ENCODE measurements around the gene RTEL1. TPM values are rescaled to one million over a fixed set of nuclear protein-coding genes. Genes with fewer than 3 reads are reported as not detected.

RTEL1 gene
- total RNA-seq, 1 experiment from 2014 or later, result 43.0 TPM

DNA sequence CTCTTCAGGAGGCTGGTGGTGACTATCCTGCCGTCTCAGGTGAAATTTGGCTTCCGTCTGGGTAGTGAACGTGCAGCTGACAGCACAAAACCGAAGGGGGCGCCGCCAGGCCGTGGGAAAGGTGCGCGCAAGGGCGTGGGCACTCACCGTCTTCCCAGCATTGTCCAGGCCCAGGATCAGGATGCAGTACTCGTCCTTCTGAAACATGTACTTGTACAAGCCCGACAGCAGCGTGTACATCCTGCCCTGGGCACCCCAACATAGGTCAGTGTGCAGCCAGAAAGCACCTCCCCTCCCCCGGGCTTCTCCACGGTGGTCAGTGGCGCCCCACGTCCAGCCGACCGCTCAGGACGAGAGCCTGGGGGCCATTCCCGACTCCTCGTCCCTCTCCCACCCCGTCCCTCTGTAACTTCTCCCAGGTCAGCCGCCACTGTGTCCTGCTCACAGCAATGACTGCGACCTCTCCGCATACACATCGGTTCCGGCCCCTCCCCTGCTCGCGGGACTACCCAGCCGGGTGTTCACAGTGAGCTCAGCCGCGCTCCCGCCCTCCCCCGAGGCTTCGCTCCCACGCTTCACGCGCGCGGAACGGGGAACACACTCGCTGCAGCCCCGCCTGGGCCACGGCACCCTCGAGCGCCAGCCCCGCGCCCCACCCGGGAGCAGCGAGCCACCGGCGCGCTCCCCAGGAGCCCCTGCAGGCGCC is 48.9 kb downstream of the RTEL1 start:
- H3K9me3 ChIP-seq (ENCODE audit: low read length), result no peaks in the 10 kb centered on the region
- no peaks in the 10 kb centered on the region for H4K20me1 ChIP-seq (ENCODE audit: low read length)
- H3F3A ChIP-seq (ENCODE audit: low read length, unreplicated experiment), result no peaks in the 10 kb centered on the region
- peak overlapping the region; percentile 95 for H3K9ac ChIP-seq (ENCODE audit: low read length)
- POLR2A ChIA-PET (ENCODE audit: unreplicated experiment), result interaction anchor here (0.6 to 0.7 kb wide), 3 partner anchors 25 to 354 kb away, joined by 3 to 5 read pairs (median 4); no protein-coding TSS in a partner anchor
- H3K4me2 ChIP-seq (ENCODE audit: low read length), result peak overlapping the region; percentile 89
- intact Hi-C loops (cut with micrococcal nuclease), result loop anchor here (2.0 to 5.0 kb wide), 2 partner anchors 34 to 75 kb away; no protein-coding TSS in a partner anchor
- BruUV-seq (replicated peaks), result TSS peak; percentile 47
- CTCF ChIA-PET, result interaction anchor here (0.6 to 1.1 kb wide), 2 partner anchors 34 to 169 kb away, joined by 3 read pairs; no protein-coding TSS in a partner anchor
- H3K36me3 ChIP-seq (ENCODE audit: low read depth, low read length), result peaks cover 47% of the 10 kb centered on the region
- H3K9me2 ChIP-seq (replicated peaks; ENCODE audit: low read length), result no peaks in the 10 kb centered on the region
- ATAC-seq (peak; percentile 61), DNase-seq (peak; percentile 59)
- peak overlapping the region; percentile 78 for H2AFZ ChIP-seq (ENCODE audit: low read length)
- no peak for TF ChIP-seq EZH2 (IDR thresholded peaks at IDR 0.05; ENCODE audit: low read length, unreplicated experiment)
- TF ChIP-seq, protein P1, sequence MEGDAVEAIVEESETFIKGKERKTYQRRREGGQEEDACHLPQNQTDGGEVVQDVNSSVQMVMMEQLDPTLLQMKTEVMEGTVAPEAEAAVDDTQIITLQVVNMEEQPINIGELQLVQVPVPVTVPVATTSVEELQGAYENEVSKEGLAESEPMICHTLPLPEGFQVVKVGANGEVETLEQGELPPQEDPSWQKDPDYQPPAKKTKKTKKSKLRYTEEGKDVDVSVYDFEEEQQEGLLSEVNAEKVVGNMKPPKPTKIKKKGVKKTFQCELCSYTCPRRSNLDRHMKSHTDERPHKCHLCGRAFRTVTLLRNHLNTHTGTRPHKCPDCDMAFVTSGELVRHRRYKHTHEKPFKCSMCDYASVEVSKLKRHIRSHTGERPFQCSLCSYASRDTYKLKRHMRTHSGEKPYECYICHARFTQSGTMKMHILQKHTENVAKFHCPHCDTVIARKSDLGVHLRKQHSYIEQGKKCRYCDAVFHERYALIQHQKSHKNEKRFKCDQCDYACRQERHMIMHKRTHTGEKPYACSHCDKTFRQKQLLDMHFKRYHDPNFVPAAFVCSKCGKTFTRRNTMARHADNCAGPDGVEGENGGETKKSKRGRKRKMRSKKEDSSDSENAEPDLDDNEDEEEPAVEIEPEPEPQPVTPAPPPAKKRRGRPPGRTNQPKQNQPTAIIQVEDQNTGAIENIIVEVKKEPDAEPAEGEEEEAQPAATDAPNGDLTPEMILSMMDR (conservative IDR thresholded peaks at IDR 0.05; ENCODE audit: low read depth, low read length), result peak; percentile 75
- H3K27ac ChIP-seq (ENCODE audit: low read length), result peak overlapping the region; percentile 47
- peaks cover 18% of the 10 kb centered on the region for H3K4me1 ChIP-seq (ENCODE audit: insufficient read depth, low read length)
- H3K4me3 ChIP-seq (ENCODE audit: low read length), result peak overlapping the region; percentile 91
- H3K27me3 ChIP-seq (ENCODE audit: low read length), result no peaks in the 10 kb centered on the region
- H3K79me2 ChIP-seq (ENCODE audit: low read length), result peaks cover 74% of the 10 kb centered on the region

DNA sequence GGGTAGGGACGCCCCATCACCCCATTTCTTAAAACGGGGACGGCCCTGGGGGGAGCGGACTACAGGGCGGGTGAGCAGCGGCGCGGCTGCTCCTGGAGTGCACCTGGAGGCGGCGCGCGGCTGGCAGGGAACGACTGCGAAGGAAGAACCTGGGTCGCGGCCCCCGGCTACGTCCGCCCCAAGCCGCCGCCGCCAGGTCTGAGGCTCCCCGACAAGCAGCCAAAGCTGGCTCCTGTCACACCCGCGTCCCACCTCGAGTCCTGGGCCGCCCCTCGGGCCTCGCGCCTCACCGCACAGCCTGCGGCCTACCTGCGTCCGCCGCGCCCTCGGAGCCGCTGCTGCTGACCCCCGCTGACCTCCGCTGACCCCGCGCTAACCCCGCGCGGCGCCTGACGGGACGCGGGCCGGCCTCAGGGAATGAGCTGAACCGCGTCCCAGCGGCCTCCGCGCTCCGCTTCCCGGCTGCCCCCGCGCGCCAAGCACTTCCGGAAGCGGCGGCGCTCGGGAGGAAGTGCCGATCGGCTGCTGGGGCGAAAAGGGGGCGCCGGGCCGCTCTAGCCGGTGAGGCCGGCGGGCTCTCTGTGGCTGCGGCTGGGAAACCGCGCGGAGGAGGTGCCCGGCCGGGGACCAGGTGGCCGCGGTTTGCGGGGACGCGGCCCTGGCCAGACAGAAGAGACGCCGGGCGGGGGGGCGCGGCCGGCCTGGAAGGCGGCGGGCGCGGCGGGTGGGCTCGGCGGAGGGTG is 49.6 kb downstream of the RTEL1 start, which contains the start of the genes ARFRP1 and ZGPAT:
Gene ARFRP1 (minus strand): TSS at position 419 of the 743 bp plus-strand sequence. CDS start 885 bp downstream, outside the sequence.
Gene ZGPAT (plus strand): TSS at position 482 of the 743 bp plus-strand sequence. CDS start 542 bp downstream, outside the sequence.
- ChIA-PET POLR2A (ENCODE audit: unreplicated experiment) (interaction anchor here (0.6 to 0.7 kb wide), 5 partner anchors 26 to 353 kb away, joined by 3 to 9 read pairs (median 5); partner anchors contain the start of genes GMEB2 and LIME1), CTCF (interaction anchor here (0.6 to 1.1 kb wide), 4 partner anchors 33 to 376 kb away, joined by 3 read pairs; no protein-coding TSS in a partner anchor)
- TF ChIP-seq EZH2 (IDR thresholded peaks at IDR 0.05; ENCODE audit: low read length, unreplicated experiment) (no peak), EZH2phosphoT487 (IDR thresholded peaks at IDR 0.05; ENCODE audit: borderline replicate concordance, low read length) (no peak)
- TF ChIP-seq, protein P1 (conservative IDR thresholded peaks at IDR 0.05; ENCODE audit: low read depth, low read length), result no peak
- intact Hi-C loops (cut with micrococcal nuclease), result loop anchor here (2.0 to 5.0 kb wide), 2 partner anchors 33 to 75 kb away; no protein-coding TSS in a partner anchor
- ATAC-seq, result peak; percentile 83
- BruUV-seq (replicated peaks), result no TSS peak
- H3K36me3 ChIP-seq (ENCODE audit: low read depth, low read length), result peaks cover 54% of the 10 kb centered on the region
- H3K9ac ChIP-seq (ENCODE audit: low read length), result peak within 1 kb of the TSS; percentile 95
- no peaks in the 10 kb centered on the region for H4K20me1 ChIP-seq (ENCODE audit: low read length)
- H3K27ac ChIP-seq (ENCODE audit: low read length), result peak within 1 kb of the TSS; percentile 47
- H3K9me3 ChIP-seq (ENCODE audit: low read length), result no peaks in the 10 kb centered on the region
- H3F3A ChIP-seq (ENCODE audit: low read length, unreplicated experiment), result no peaks in the 10 kb centered on the region
- H2AFZ ChIP-seq (ENCODE audit: low read length), result peak within 1 kb of the TSS; percentile 78
- H3K27me3 ChIP-seq (ENCODE audit: low read length), result no peaks in the 10 kb centered on the region
- peak; percentile 78 for DNase-seq
- no peaks in the 10 kb centered on the region for H3K9me2 ChIP-seq (replicated peaks; ENCODE audit: low read length)
- peak within 1 kb of the TSS; percentile 89 for H3K4me2 ChIP-seq (ENCODE audit: low read length)
- peaks cover 81% of the 10 kb centered on the region for H3K79me2 ChIP-seq (ENCODE audit: low read length)
- H3K4me3 ChIP-seq (ENCODE audit: low read length), result peak within 1 kb of the TSS; percentile 91
- H3K4me1 ChIP-seq (ENCODE audit: insufficient read depth, low read length), result peaks cover 18% of the 10 kb centered on the region
